Keratinocyte (primary cell): Measurements from ENCODE around the gene TENT4A.

Source experiments
- EZH2 ChIP-seq: IDR thresholded peaks from one replicate; pipeline ENCODE4 v1.6.1; 2012; ENCODE audit warnings: inconsistent platforms, mild to moderate bottlenecking, low read length, moderate library complexity
- TF ChIP-seq, protein P1 (sequence below), 3 experiments: IDR thresholded peaks in 1 of 3; conservative IDR thresholded peaks in 1 of 3; optimal IDR thresholded peaks in 1 of 3; 2 replicates in 2 of 3; 3 replicates in 1 of 3; pipeline versions ENCODE3 to v1.5.1; 2011; ENCODE audit warnings: low read length in 3 of 3, mild to moderate bottlenecking in 3 of 3, moderate library complexity in 2 of 3, control low read depth in 1 of 3, inconsistent platforms in 1 of 3; ENCODE audit not compliant: insufficient read depth in 2 of 3; ENCODE audit errors: extremely low read depth in 1 of 3

DNA sequence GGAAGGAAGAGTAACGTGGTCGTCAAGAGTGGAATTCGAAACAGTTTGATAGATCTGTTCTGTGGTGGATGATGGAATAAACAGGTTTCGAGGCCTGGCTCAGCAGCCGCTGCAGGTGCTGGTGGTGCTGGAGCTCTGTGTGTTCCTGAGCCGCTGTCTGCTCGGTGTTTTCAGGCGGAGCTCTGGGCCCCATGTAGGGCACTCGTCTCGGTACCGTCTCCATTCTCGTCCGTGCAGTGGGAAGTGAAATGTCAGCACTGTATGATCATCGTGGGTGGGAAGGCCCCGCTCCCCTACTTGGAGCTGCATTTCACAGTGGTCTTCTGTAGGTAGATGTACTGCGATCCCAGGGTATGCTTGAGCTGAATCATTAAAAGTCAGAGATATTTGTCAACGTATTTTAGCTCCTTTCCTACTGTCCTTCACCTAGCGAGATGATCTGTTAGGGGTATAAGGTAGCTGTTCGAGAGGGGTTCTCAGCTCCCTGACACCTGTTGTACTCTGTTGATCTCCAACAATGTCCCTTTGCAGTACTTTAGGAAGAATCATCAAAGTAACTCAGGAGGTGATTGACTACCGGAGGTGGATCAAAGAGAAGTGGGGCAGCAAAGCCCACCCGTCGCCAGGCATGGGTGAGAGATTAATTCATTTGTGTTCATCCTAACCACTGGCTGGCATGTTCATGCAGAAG, 35.9 kb downstream of the TENT4A start:
- TF ChIP-seq, protein P1, sequence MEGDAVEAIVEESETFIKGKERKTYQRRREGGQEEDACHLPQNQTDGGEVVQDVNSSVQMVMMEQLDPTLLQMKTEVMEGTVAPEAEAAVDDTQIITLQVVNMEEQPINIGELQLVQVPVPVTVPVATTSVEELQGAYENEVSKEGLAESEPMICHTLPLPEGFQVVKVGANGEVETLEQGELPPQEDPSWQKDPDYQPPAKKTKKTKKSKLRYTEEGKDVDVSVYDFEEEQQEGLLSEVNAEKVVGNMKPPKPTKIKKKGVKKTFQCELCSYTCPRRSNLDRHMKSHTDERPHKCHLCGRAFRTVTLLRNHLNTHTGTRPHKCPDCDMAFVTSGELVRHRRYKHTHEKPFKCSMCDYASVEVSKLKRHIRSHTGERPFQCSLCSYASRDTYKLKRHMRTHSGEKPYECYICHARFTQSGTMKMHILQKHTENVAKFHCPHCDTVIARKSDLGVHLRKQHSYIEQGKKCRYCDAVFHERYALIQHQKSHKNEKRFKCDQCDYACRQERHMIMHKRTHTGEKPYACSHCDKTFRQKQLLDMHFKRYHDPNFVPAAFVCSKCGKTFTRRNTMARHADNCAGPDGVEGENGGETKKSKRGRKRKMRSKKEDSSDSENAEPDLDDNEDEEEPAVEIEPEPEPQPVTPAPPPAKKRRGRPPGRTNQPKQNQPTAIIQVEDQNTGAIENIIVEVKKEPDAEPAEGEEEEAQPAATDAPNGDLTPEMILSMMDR (optimal IDR thresholded peaks at IDR 0.05 in 1 of 3, IDR thresholded peaks at IDR 0.05 in 1 of 3, conservative IDR thresholded peaks at IDR 0.05 in 1 of 3; ENCODE audit: extremely low read depth in 1 of 3, insufficient read depth in 2 of 3, low read length in 3 of 3) = no peak
- TF ChIP-seq EZH2 = no peak
